Endodermal cell (in vitro differentiated cells): ENCODE results near the gene PPP1R16B. TPM values are rescaled to one million over a fixed set of nuclear protein-coding genes. Genes with fewer than 3 reads are reported as not detected.

Experiments
- DNase-seq: peaks from one replicate; pipeline ENCODE4 v3.0.0-alpha.2; 2017
- H3K27ac ChIP-seq: 2 replicates; pipeline ENCODE4 v1.5.1; 2013; ENCODE audit warnings: mild to moderate bottlenecking, low read depth, low read length, moderate library complexity
- H3K27me3 ChIP-seq: 2 replicates; pipeline ENCODE4 v1.6.1; 2013; ENCODE audit warnings: mild to moderate bottlenecking, low read length, moderate library complexity; ENCODE audit not compliant: insufficient read depth, control insufficient read depth, poor library complexity, severe bottlenecking
- H3K36me3 ChIP-seq: 2 replicates; pipeline ENCODE4 v1.7.0; 2013; ENCODE audit warnings: mild to moderate bottlenecking, low read length, moderate library complexity; ENCODE audit not compliant: control insufficient read depth, insufficient read depth
- H3K4me1 ChIP-seq: one replicate; pipeline ENCODE4 v1.7.0; 2013; ENCODE audit warnings: low read length; ENCODE audit not compliant: control insufficient read depth, insufficient read depth
- H3K4me3 ChIP-seq: 2 replicates; pipeline ENCODE4 v1.5.1; 2013; ENCODE audit warnings: mild to moderate bottlenecking, low read length, moderate library complexity
- H3K9ac ChIP-seq: 2 replicates; pipeline ENCODE4 v1.6.1; 2013; ENCODE audit warnings: mild to moderate bottlenecking, low read length, moderate library complexity; ENCODE audit not compliant: poor library complexity, severe bottlenecking; ENCODE audit errors: extremely low read depth
- H3K9me3 ChIP-seq: 2 replicates; pipeline ENCODE4 v1.6.1; 2013; ENCODE audit warnings: mild to moderate bottlenecking, low read length, moderate library complexity; ENCODE audit not compliant: control insufficient read depth
- H3K27ac Mint-ChIP-seq: 2 replicates; pipeline ENCODE4 v1.8.0; 2020; ENCODE audit warnings: mixed read lengths
- H3K27me3 Mint-ChIP-seq: 2 replicates; pipeline ENCODE4 v1.8.0; 2021; ENCODE audit warnings: mild to moderate bottlenecking, mixed read lengths; ENCODE audit not compliant: insufficient read depth
- H3K36me3 Mint-ChIP-seq: 2 replicates; pipeline ENCODE4 v1.8.0; 2020; ENCODE audit warnings: low read depth, mixed read lengths
- H3K4me1 Mint-ChIP-seq: 2 replicates; pipeline ENCODE4 v1.8.0; 2020; ENCODE audit warnings: mixed read lengths
- H3K4me3 Mint-ChIP-seq: 2 replicates; pipeline ENCODE4 v1.8.0; 2020; ENCODE audit warnings: mild to moderate bottlenecking, moderate library complexity, mixed read lengths
- H3K9me3 Mint-ChIP-seq: 2 replicates; pipeline ENCODE4 v1.8.0; 2020; ENCODE audit warnings: mild to moderate bottlenecking, mixed read lengths
- CTCF ChIP-seq: fragments of 200-600 bp; sonication (generic); conservative IDR thresholded peaks from 2 replicates; pipeline ENCODE4 v1.5.0; 2021; ENCODE audit warnings: antibody characterized with exemption, mild to moderate bottlenecking
- WGBS, 2 experiments: methylation state at CpG; one replicate each; pipeline versions ENCODE4 v1.1.5 to v1.1.7; 2013; ENCODE audit warnings: missing lambda C conversion rate in 2 of 2, mixed read lengths in 1 of 2; ENCODE audit not compliant: insufficient coverage in 1 of 2, insufficient read length in 1 of 2; 5-methylcytosine and 5-hydroxymethylcytosine counted together
- total RNA-seq, 2 donors: library from RNA; stranded (reverse); fragmentation: NEBNext Ultra II Directional in 1 of 2; extraction: Animal tissue kit (Norgen Biotek cat#: 25700) in 1 of 2; gene quantifications; 2 replicates in 1 of 2; 3 replicates in 1 of 2; pipeline ENCODE4 v1.2.1, GENCODE V29; 2021

PPP1R16B gene
- total RNA-seq, 2 donors from 2014 or later, result 6.7 to 15.3 TPM

GRCh38 chr20:38961530-38962043 lies 156.1 kb downstream of the PPP1R16B start:
- H3K27ac Mint-ChIP-seq, result peak overlapping the region; percentile 95
- peak overlapping the region; percentile 95 for H3K9ac ChIP-seq

GRCh38 chr20:38962044-38962927 lies 156.8 kb downstream of the PPP1R16B start, which contains the start of gene DHX35:
DHX35 (plus strand) TSS chr20:38962344; CDS start chr20:38962368, 24 bp downstream.
- H3K4me1 Mint-ChIP-seq, result peaks cover 10% of the 10 kb centered on the region
- peak; percentile 98 for DNase-seq
- Histone ChIP-seq H3K36me3 (peaks cover 3% of the 10 kb centered on the region), H3K4me3 (peak within 1 kb of the TSS; percentile 90), H3K9me3 (no peaks in the 10 kb centered on the region), H3K27me3 (no peaks in the 10 kb centered on the region), H3K27ac (peak within 1 kb of the TSS; percentile 91), H3K4me1 (no peaks in the 10 kb centered on the region), H3K9ac (peak within 1 kb of the TSS; percentile 95)
- H3K27me3 Mint-ChIP-seq, result no peaks in the 10 kb centered on the region
- peaks cover 13% of the 10 kb centered on the region for H3K36me3 Mint-ChIP-seq
- WGBS, 2 experiments, result 0% methylated on average over 33 to 70 of the region's 70 CpGs
- H3K4me3 Mint-ChIP-seq, result peak within 1 kb of the TSS; percentile 81
- TF ChIP-seq CTCF, result peak; percentile 28
- H3K27ac Mint-ChIP-seq, result peak within 1 kb of the TSS; percentile 97
- no peaks in the 10 kb centered on the region for H3K9me3 Mint-ChIP-seq

More at GRCh38 chr20:38961530-38962043, 156.1 kb downstream of the PPP1R16B start:
- no peaks in the 10 kb centered on the region for H3K27me3 ChIP-seq
- DNase-seq, result no peak
- no peaks in the 10 kb centered on the region for H3K4me1 ChIP-seq
- WGBS, 2 experiments, result 19 to 35% methylated on average over 11 to 16 of the region's 16 CpGs
- Mint-ChIP-seq H3K27me3 (no peaks in the 10 kb centered on the region), H3K9me3 (no peaks in the 10 kb centered on the region), H3K4me3 (peak overlapping the region; percentile 81), H3K36me3 (peaks cover 13% of the 10 kb centered on the region), H3K4me1 (peaks cover 10% of the 10 kb centered on the region)
- peak overlapping the region; percentile 59 for H3K27ac ChIP-seq
- no peaks in the 10 kb centered on the region for H3K9me3 ChIP-seq
- no peak for TF ChIP-seq CTCF
- peak overlapping the region; percentile 90 for H3K4me3 ChIP-seq
- H3K36me3 ChIP-seq, result peaks cover 3% of the 10 kb centered on the region

- Histone ChIP-seq H3K4me3 (peak overlapping the region; percentile 90), H3K36me3 (peaks cover 3% of the 10 kb centered on the region), H3K4me1 (no peaks in the 10 kb centered on the region), H3K9ac (peak overlapping the region; percentile 95), H3K27ac (peak overlapping the region; percentile 91), H3K9me3 (no peaks in the 10 kb centered on the region), H3K27me3 (no peaks in the 10 kb centered on the region)
- Mint-ChIP-seq H3K27me3 (no peaks in the 10 kb centered on the region), H3K9me3 (no peaks in the 10 kb centered on the region), H3K4me3 (peak overlapping the region; percentile 81), H3K27ac (peak overlapping the region; percentile 97), H3K4me1 (peaks cover 10% of the 10 kb centered on the region), H3K36me3 (peaks cover 13% of the 10 kb centered on the region)
- 14 to 22% methylated on average over 2 to 5 of the region's 5 CpGs for WGBS, 2 experiments
- DNase-seq, result no peak
- no peak for TF ChIP-seq CTCF
Observed at GRCh38 chr20:38962928-38963401, 157.5 kb downstream of the PPP1R16B start.
